ENCODE measurements around the gene GJB3.

Gene GJB3

DNA sequence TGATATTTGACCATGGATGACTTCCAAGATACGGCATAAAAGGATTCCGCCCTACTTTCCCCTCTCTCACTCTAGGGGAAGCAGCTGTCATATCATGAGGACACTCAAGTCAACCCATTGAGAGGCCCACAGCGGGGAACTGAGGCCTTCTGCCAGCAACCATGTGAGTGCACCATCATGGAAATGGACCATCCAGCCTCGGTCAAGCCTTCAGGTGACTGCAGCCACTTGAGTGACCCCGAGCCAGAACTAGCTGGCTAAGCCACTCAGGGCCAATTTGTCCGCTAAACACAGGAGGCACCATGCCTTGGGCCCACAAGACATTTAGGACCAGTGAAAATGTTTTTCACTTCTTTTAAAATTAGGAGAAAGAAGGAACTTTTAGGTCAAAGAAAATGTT is 37.2 kb upstream of the GJB3 start:
- no peak overlapping the region for H3K4me3 ChIP-seq (ENCODE audit: control insufficient read depth, low read depth, low read length)
- DNase-seq (ENCODE audit: low read depth), result no peak
- TF ChIP-seq, protein P1, sequence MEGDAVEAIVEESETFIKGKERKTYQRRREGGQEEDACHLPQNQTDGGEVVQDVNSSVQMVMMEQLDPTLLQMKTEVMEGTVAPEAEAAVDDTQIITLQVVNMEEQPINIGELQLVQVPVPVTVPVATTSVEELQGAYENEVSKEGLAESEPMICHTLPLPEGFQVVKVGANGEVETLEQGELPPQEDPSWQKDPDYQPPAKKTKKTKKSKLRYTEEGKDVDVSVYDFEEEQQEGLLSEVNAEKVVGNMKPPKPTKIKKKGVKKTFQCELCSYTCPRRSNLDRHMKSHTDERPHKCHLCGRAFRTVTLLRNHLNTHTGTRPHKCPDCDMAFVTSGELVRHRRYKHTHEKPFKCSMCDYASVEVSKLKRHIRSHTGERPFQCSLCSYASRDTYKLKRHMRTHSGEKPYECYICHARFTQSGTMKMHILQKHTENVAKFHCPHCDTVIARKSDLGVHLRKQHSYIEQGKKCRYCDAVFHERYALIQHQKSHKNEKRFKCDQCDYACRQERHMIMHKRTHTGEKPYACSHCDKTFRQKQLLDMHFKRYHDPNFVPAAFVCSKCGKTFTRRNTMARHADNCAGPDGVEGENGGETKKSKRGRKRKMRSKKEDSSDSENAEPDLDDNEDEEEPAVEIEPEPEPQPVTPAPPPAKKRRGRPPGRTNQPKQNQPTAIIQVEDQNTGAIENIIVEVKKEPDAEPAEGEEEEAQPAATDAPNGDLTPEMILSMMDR (IDR thresholded peaks at IDR 0.05; ENCODE audit: control insufficient read depth, insufficient read depth, low read depth, low read length, missing control alignments), result no peak

DNA sequence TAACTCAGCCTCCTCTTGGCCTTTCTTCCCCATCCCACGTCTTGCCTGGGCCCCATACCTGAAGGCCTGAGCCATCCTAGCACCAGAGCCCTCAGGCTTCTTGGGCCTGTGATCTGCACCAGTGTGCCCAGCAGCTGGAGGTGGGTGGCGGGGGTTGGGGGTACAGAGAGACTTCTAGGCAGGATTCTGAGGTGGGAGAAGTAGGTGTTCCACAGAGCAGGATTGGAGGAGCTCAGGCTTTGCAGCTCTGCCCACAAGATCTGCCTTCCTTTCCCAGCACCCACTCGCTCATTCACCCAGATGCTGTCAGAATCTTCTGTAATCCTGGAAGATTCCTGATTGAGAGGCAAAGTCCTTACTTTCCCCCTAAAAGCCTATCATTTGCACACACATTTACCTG is 36.2 kb upstream of the GJB3 start:
- DNase-seq (ENCODE audit: low read depth), result no peak
- no peak overlapping the region for H3K4me3 ChIP-seq (ENCODE audit: control insufficient read depth, low read depth, low read length)
- TF ChIP-seq, protein P1 (IDR thresholded peaks at IDR 0.05; ENCODE audit: control insufficient read depth, insufficient read depth, low read depth, low read length, missing control alignments), result no peak

- no peak for DNase-seq (ENCODE audit: low read depth)
- TF ChIP-seq, protein P1 (IDR thresholded peaks at IDR 0.05; ENCODE audit: control insufficient read depth, insufficient read depth, low read depth, low read length, missing control alignments), result no peak
- no peak overlapping the region for H3K4me3 ChIP-seq (ENCODE audit: control insufficient read depth, low read depth, low read length)
Observed at GRCh38 chr1:34745666-34746065, 35.3 kb upstream of the GJB3 start.

DNA sequence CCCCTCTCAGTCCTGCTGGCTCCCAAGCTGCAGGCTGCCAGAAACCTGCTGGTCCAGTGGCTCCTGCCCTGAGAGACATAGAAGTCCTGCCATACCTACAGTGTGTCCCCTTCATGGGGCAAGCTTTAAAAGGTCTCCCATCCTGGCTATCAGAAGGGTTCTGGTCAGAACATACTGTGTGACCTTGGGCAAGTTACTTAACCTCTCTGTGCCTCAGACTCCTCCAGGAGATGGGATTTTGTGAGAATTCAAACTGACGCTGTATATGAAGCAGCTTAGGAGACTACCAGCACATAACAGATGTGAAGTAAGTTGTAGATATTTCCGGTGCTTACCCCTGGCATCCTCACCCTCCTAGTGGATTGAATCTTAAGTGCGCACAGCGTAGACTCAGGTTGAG is 34.9 kb upstream of the GJB3 start:
- TF ChIP-seq, protein P1 (IDR thresholded peaks at IDR 0.05; ENCODE audit: control insufficient read depth, insufficient read depth, low read depth, low read length, missing control alignments), result no peak
- DNase-seq (ENCODE audit: low read depth), result no peak
- H3K4me3 ChIP-seq (ENCODE audit: control insufficient read depth, low read depth, low read length), result no peak overlapping the region

DNA sequence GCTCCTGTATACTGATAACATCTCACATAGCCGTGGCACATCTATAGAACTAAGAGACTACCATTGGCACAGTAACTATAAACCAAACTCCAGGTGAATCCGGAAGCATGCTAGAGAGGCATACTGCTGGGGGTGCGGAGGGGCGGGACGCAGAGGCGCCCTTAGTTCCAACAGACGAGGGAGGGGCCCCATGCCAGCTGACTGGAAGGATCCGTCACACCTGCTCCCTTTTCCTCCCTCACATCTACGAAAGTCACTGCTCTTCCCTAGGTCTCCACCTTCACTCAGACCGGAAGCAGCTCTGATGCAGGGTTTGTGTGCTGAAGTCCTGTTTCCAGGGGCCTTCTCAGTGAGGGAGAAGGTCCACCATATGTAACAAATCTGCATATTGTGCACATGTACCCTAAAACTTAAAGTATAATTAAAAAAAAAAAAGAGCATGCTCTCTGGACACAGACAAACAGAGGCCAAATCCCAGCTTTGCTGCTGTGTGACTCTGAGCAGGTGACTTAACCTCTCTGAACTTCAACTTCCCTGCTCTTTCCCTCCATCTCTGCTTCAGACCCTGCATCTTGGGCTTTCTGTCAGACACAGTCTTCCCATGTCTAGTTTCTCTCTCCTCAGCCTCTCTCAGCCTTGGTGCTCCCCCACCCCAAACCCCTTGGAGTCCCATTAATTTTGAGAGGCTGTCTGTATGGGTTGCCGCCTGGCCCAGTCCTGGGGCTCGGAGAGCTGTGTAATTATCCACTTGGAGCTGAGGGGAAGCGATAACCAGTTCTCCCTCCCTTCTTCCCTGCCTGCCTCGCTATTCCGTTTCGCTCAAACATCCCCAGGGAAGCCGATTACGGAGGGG is 34.0 kb upstream of the GJB3 start:
- no peak overlapping the region for H3K4me3 ChIP-seq (ENCODE audit: control insufficient read depth, low read depth, low read length)
- DNase-seq (ENCODE audit: low read depth), result no peak
- TF ChIP-seq, protein P1 (IDR thresholded peaks at IDR 0.05; ENCODE audit: control insufficient read depth, insufficient read depth, low read depth, low read length, missing control alignments), result no peak

- DNase-seq (ENCODE audit: low read depth), result no peak
- no peak overlapping the region for H3K4me3 ChIP-seq (ENCODE audit: control insufficient read depth, low read depth, low read length)
- TF ChIP-seq, protein P1 (IDR thresholded peaks at IDR 0.05; ENCODE audit: control insufficient read depth, insufficient read depth, low read depth, low read length, missing control alignments), result no peak
Observed at GRCh38 chr1:34747638-34747941, 33.4 kb upstream of the GJB3 start.

Measured in AG09309 (cell line).